Esophagus (tissue), 2 donors: ENCODE results near the gene SLC25A4. TPM values are rescaled to one million over a fixed set of nuclear protein-coding genes. Genes with fewer than 3 reads are reported as not detected.

Source experiments
- H3K27ac ChIP-seq, 2 donors: one replicate each; pipeline ENCODE4 v1.5.1; 2013; ENCODE audit warnings: low read depth in 2 of 2, mild to moderate bottlenecking in 2 of 2, inconsistent platforms in 1 of 2, low read length in 1 of 2, moderate library complexity in 1 of 2
- H3K27me3 ChIP-seq, 2 donors: one replicate each; pipeline ENCODE4 v1.6.1; 2013; ENCODE audit warnings: low read length in 2 of 2, control low read depth in 1 of 2, mild to moderate bottlenecking in 1 of 2; ENCODE audit not compliant: insufficient read depth in 2 of 2, control insufficient read depth in 1 of 2
- H3K36me3 ChIP-seq, 2 donors: one replicate each; pipeline ENCODE4 v1.6.1; 2013; ENCODE audit warnings: low read length in 1 of 2; ENCODE audit not compliant: control insufficient read depth in 2 of 2, insufficient read depth in 2 of 2
- H3K4me1 ChIP-seq, 2 donors: one replicate each; pipeline ENCODE4 v1.6.1; 2013; ENCODE audit warnings: low read length in 1 of 2; ENCODE audit not compliant: control insufficient read depth in 2 of 2, insufficient read depth in 2 of 2
- H3K4me3 ChIP-seq, 2 donors: one replicate each; pipeline ENCODE4 v1.5.1; 2013; ENCODE audit warnings: low read length in 2 of 2, mild to moderate bottlenecking in 2 of 2, low read depth in 1 of 2, moderate library complexity in 1 of 2
- H3K9me3 ChIP-seq, 2 donors: one replicate each; pipeline ENCODE4 v1.6.1; 2013; ENCODE audit warnings: mild to moderate bottlenecking in 2 of 2, low read depth in 1 of 2, low read length in 1 of 2, moderate library complexity in 1 of 2; ENCODE audit not compliant: control insufficient read depth in 2 of 2, insufficient read depth in 1 of 2
- WGBS, 2 donors: extraction: QIAGEN DNeasy Blood & Tissue Kit; methylation state at CpG; one replicate each; pipeline ENCODE4 v1.1.7; 2013; 5-methylcytosine and 5-hydroxymethylcytosine counted together
- polyA plus RNA-seq, 2 donors: library from polyadenylated mRNA; stranded (reverse); fragments of 200-250 nt; gene quantifications; one replicate each; pipeline ENCODE4 v1.2.3, GENCODE V29; 2013
- donor health status: healthy with polysubstance abuse.
- donor health status: Bipolar disorder and iron deficiency.

Gene SLC25A4
- polyA plus RNA-seq, 2 donors, result 9.1 to 20.6 TPM

- Histone ChIP-seq H3K27me3 (no peaks in the 10 kb centered on the region), H3K4me3 (no peak overlapping the region), H3K36me3 (no peaks in the 10 kb centered on the region), H3K4me1 (no peaks in the 10 kb centered on the region), H3K9me3 (no peaks in the 10 kb centered on the region), H3K27ac (no peak overlapping the region)
- WGBS, 2 donors, result 84% methylated on average over 24 of the region's 24 CpGs
These were observed 5.7 kb upstream of the SLC25A4 start for GRCh38 chr4:185137233-185137925.

- Histone ChIP-seq H3K27ac (no peak overlapping the region), H3K27me3 (no peaks in the 10 kb centered on the region), H3K36me3 (no peaks in the 10 kb centered on the region), H3K4me1 (no peaks in the 10 kb centered on the region), H3K4me3 (no peak overlapping the region), H3K9me3 (no peaks in the 10 kb centered on the region)
- WGBS, 2 donors, result 67 to 73% methylated on average over 10 of the region's 10 CpGs
These were observed 4.9 kb upstream of the SLC25A4 start for GRCh38 chr4:185138161-185138560.

GRCh38 chr4:185139736-185140135, 3.3 kb upstream of the SLC25A4 start:
- Histone ChIP-seq H3K27ac (no peak overlapping the region), H3K27me3 (no peaks in the 10 kb centered on the region), H3K9me3 (no peaks in the 10 kb centered on the region), H3K36me3 (no peaks in the 10 kb centered on the region), H3K4me1 (peaks cover 0 to 2% of the 10 kb centered on the region in 2 donors), H3K4me3 (no peak overlapping the region)
- 73 to 78% methylated on average over 6 of the region's 6 CpGs for WGBS, 2 donors

GRCh38 chr4:185141777-185142176, 1.3 kb upstream of the SLC25A4 start:
- Histone ChIP-seq H3K4me1 (peaks cover 0 to 8% of the 10 kb centered on the region in 2 donors), H3K4me3 (no peak overlapping the region), H3K36me3 (peaks cover 0 to 4% of the 10 kb centered on the region in 2 donors), H3K9me3 (no peaks in the 10 kb centered on the region), H3K27ac (no peak overlapping the region), H3K27me3 (no peaks in the 10 kb centered on the region)
- 87 to 89% methylated on average over 6 of the region's 6 CpGs for WGBS, 2 donors

GRCh38 chr4:185142564-185142911, 528 bp upstream of the SLC25A4 start:
- peaks cover 0 to 8% of the 10 kb centered on the region in 2 donors for H3K4me1 ChIP-seq
- no peaks in the 10 kb centered on the region for H3K27me3 ChIP-seq
- peak overlapping the region; percentile 80 to 85 for H3K27ac ChIP-seq
- whole genome bisulfite sequencing, 2 donors, result 9 to 10% methylated on average over 11 of the region's 11 CpGs
- peak overlapping the region; percentile 70 to 93 for H3K4me3 ChIP-seq
- H3K36me3 ChIP-seq, result peaks cover 0 to 4% of the 10 kb centered on the region in 2 donors
- no peaks in the 10 kb centered on the region for H3K9me3 ChIP-seq

- H3K27ac ChIP-seq, result peak overlapping the region; percentile 80 to 85
These were observed 519 bp downstream of the SLC25A4 start for GRCh38 chr4:185143601-185143969.

GRCh38 chr4:185144601-185145240, 1.7 kb downstream of the SLC25A4 start:
- WGBS, 2 donors, result 86 to 88% methylated on average over 16 of the region's 16 CpGs

More at GRCh38 chr4:185143601-185143969, 519 bp downstream of the SLC25A4 start:
- Histone ChIP-seq H3K4me1 (peaks cover 0 to 8% of the 10 kb centered on the region in 2 donors), H3K27me3 (no peaks in the 10 kb centered on the region), H3K9me3 (no peaks in the 10 kb centered on the region), H3K4me3 (peak overlapping the region; percentile 70 to 93), H3K36me3 (peaks cover 0 to 6% of the 10 kb centered on the region in 2 donors)
- WGBS, 2 donors, result 1 to 3% methylated on average over 21 to 30 of the region's 30 CpGs

GRCh38 chr4:185145572-185145971, 2.5 kb downstream of the SLC25A4 start:
- peak overlapping the region; percentile 38 to 45 for H3K27ac ChIP-seq
- H3K36me3 ChIP-seq, result peaks cover 0 to 7% of the 10 kb centered on the region in 2 donors
- WGBS, 2 donors, result 77 to 78% methylated on average over 13 of the region's 13 CpGs
- H3K9me3 ChIP-seq, result no peaks in the 10 kb centered on the region
- no peak overlapping the region for H3K4me3 ChIP-seq
- peaks cover 0 to 8% of the 10 kb centered on the region in 2 donors for H3K4me1 ChIP-seq
- H3K27me3 ChIP-seq, result no peaks in the 10 kb centered on the region

More at GRCh38 chr4:185144601-185145240, 1.7 kb downstream of the SLC25A4 start:
- peaks cover 0 to 8% of the 10 kb centered on the region in 2 donors for H3K4me1 ChIP-seq
- peak overlapping the region in 1 of 2 donors; percentile 68 for H3K27ac ChIP-seq
- H3K4me3 ChIP-seq, result no peak overlapping the region
- no peaks in the 10 kb centered on the region for H3K9me3 ChIP-seq
- H3K36me3 ChIP-seq, result peaks cover 0 to 7% of the 10 kb centered on the region in 2 donors
- no peaks in the 10 kb centered on the region for H3K27me3 ChIP-seq

- Histone ChIP-seq H3K4me3 (no peak overlapping the region), H3K27me3 (no peaks in the 10 kb centered on the region), H3K4me1 (peaks cover 0 to 8% of the 10 kb centered on the region in 2 donors), H3K27ac (no peak overlapping the region), H3K9me3 (no peaks in the 10 kb centered on the region), H3K36me3 (peaks cover 0 to 7% of the 10 kb centered on the region in 2 donors)
- 94 to 96% methylated on average over 12 of the region's 12 CpGs for WGBS, 2 donors
These were observed 6.3 kb downstream of the SLC25A4 start for GRCh38 chr4:185149392-185149791.
